HFF-Myc (cell line): ENCODE results near the gene STK33.

Experiments used
- DNase-seq: peaks from one replicate; pipeline ENCODE4 v3.0.0-alpha.2; 2011; ENCODE audit warnings: low read depth; ENCODE audit errors: extremely low read depth
- H3K4me3 ChIP-seq: replicated peaks from 2 replicates; pipeline ENCODE4 v1.5.1; 2011; ENCODE audit warnings: low read depth, mild to moderate bottlenecking, control low read depth, low read length
- TF ChIP-seq, protein P1 (sequence below): IDR thresholded peaks from 2 replicates; pipeline ENCODE4 v1.5.1; 2012; ENCODE audit warnings: mild to moderate bottlenecking, low read depth, low read length, control low read depth; ENCODE audit errors: missing control alignments

STK33 gene

DNA sequence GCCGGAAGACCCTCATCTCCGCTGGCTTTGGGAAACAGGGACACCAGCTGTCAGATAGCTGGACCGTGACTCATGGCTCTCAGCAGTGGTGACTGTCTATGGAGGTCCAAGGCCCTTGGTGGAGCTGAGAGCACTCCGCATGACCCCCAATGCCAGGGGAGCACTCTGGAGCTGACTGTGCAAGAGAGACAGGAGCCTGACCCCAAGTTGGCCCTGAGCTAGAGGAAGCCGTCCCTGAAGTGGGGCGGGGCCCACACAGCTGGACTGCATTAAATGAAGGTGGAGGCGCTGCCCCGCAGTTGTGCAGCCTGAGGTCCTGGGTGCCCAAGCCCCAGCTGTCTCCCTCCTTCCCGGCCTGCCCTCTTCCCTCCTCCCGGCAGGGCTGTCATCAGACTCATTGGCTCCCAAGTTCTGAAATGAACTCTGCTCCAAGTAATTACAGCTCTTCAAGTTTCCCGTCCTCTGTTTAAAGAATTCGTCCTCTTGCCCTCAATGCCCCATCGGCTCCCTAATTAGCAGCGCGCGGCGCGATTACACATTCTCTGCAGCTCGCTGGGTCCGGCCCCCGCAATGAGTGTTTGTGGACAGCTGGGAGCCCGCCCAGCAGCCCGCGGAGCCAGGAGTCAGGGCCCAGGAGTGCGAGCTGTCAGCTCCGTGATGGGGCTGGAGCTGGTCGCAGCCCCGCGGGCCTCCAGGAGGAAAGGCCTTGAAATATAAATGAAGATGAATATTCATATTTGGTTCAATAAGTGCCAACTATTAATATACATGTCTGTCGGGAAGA, 237.1 kb downstream of the STK33 start:
- TF ChIP-seq, protein P1, sequence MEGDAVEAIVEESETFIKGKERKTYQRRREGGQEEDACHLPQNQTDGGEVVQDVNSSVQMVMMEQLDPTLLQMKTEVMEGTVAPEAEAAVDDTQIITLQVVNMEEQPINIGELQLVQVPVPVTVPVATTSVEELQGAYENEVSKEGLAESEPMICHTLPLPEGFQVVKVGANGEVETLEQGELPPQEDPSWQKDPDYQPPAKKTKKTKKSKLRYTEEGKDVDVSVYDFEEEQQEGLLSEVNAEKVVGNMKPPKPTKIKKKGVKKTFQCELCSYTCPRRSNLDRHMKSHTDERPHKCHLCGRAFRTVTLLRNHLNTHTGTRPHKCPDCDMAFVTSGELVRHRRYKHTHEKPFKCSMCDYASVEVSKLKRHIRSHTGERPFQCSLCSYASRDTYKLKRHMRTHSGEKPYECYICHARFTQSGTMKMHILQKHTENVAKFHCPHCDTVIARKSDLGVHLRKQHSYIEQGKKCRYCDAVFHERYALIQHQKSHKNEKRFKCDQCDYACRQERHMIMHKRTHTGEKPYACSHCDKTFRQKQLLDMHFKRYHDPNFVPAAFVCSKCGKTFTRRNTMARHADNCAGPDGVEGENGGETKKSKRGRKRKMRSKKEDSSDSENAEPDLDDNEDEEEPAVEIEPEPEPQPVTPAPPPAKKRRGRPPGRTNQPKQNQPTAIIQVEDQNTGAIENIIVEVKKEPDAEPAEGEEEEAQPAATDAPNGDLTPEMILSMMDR = no peak
- DNase-seq = no peak
- H3K4me3 ChIP-seq = no peak overlapping the region

DNA sequence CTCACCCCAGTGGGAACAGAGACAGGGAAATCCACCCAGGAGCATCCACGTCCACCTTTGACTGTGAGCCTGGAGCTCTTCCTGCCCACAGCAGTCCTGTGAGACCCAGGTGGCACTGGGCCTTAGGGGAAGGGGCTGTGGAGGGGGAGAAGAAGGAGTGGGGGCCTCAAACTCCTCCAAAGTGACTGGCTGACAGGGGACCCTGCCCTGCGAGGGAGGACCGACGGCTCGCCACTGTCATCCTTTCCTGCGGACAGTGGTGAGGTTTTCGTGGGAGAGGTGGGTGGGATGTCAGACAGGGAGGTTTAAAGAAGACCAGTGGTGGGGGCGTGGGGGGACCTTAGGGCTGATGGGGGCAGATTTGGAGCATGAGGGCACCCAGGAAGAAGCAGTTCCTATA, 237.8 kb downstream of the STK33 start:
- TF ChIP-seq, protein P1 = no peak
- no peak overlapping the region for H3K4me3 ChIP-seq
- DNase-seq = no peak

DNA sequence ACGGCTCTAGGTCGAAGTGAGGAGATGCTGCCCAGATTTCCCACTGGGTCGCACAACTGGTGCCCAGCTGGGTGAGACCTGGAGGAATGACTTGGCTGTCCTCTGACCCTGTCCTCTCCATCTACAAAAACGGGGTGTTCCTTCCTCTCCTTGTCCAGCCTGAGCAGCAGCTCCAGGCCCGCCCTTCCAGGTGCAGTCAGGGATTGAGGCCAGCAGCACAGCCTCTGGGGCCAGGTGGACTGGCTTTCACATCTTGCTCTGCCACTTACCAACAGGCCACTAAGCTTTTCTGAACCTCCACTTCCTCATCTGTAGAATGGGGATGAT, 238.6 kb downstream of the STK33 start:
- no peak for DNase-seq
- TF ChIP-seq, protein P1 = no peak
- no peak overlapping the region for H3K4me3 ChIP-seq

DNA sequence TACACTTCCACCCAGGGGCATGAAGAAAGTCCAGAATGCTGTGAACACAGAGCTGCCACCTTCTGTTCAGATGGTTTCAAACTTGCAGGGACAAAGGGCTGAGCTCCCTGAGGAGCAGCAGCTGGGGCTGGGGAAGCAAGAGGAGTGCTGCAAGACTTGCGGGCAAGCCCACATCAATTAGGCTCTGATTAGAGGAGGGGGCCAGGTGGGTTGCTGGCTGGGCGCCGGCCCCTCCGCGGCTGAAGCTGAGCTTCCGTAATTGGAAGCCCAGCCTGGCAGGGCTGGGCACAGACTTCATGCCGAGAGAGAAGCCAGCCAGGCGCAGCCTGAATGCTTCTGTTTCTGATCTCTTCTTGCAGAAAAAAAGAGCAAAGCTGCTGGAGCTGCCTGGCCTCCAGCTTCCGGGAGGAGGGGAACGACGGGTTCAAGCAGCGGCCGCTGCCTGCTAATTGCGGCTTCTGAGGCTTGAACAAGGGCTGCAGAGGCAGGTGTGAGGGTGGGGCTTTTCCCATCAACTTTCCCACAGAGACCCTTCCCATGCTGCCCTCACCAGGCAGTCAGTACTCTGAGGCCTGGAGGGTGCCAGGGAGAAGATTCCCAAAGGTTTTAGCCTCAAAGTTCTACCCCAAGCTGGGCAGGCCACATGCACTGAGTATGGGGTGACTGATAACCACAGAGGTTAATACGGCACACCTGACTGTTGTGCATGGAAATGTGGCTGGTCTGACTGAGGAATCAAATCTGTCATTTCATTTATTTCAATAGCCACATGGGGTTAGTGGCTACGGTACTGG, 239.2 kb downstream of the STK33 start:
- no peak overlapping the region for H3K4me3 ChIP-seq
- no peak for DNase-seq
- TF ChIP-seq, protein P1 = no peak

DNA sequence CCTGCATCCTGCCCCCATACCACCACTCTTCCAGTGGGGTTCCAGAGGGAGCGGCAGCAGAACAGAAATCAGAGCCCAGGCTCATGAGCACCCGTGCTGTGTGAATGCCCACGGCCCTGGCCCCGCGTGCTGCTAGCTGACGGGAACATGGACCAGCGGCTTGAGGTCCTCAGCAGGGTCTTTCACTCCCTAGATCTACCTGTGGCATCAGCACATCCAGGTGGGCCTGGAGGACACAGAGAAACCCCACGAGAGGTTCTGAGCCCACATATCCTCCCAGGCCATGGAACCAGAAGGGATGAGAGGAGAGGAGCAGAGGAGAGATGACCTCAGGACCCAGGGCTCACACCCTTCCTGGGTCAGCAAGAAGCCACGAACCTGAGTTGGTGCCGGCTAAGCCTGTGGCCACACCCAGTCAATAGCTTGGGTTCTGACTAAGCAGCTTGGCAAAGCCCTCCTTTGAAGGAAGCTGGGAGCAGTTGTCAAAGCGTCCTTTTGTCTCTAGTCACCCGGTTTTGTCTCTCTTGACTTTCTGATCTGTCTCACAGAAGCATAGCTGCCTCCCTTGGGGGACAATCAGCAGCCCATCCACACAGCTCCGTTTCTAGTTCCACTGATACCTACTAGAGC, 241.0 kb downstream of the STK33 start:
- H3K4me3 ChIP-seq = no peak overlapping the region
- no peak for DNase-seq
- TF ChIP-seq, protein P1 = no peak

DNA sequence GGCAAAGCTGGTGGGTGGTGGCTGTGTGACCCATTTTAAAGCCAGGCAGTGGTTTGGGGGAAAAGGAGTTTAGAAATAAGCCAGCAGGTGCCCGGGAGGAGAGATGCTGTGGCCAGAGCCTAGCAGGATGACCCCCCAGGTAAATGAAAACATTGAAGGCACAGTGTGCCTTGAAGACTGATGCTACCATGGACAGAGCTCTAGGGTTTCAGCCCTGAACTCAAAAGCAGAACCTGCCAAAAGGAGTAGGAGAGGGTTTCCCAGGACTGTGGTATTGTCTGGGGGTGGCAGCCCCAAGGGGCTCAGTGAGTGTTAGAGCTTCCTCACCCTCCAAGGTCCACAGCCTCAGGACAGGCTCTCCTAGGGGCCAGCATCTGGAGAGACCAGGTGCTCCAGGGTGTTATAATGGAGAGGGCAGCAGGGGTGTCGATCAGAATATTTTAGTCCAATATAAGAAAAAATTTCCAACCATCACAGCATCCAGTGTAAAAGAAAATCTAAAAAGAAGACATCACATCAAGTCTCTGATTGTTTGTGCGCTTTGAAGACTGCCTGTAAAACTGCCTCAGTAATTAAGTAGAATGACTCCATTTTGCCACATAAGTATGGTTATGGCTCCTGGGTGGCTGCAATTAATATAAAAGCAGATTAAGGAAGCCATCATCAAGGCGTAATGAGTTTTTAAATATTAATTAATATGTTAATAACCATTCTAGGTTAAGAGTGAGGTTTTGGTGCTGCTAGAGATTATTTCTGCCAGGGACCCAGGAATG, 241.7 kb downstream of the STK33 start:
- no peak overlapping the region for H3K4me3 ChIP-seq
- TF ChIP-seq, protein P1 = no peak
- DNase-seq = no peak
